IMR-90 (cell line): ENCODE measurements around the gene TRAPPC14.

Experiments
- FOS ChIP-seq: fragments of 150-350 bp; IDR thresholded peaks from 2 replicates; pipeline ENCODE4 v1.6.1; 2016; ENCODE audit warnings: low read depth, low read length
- POLR2A ChIP-seq: IDR thresholded peaks from 2 replicates; pipeline ENCODE4 v1.6.1; 2012; ENCODE audit warnings: mild to moderate bottlenecking, low read depth, low read length
- TF ChIP-seq, protein P1 (sequence below): conservative IDR thresholded peaks from 2 replicates; pipeline ENCODE4 v1.5.1; 2012; ENCODE audit warnings: mild to moderate bottlenecking, low read depth, low read length, improper control_type of control experiment

DNA sequence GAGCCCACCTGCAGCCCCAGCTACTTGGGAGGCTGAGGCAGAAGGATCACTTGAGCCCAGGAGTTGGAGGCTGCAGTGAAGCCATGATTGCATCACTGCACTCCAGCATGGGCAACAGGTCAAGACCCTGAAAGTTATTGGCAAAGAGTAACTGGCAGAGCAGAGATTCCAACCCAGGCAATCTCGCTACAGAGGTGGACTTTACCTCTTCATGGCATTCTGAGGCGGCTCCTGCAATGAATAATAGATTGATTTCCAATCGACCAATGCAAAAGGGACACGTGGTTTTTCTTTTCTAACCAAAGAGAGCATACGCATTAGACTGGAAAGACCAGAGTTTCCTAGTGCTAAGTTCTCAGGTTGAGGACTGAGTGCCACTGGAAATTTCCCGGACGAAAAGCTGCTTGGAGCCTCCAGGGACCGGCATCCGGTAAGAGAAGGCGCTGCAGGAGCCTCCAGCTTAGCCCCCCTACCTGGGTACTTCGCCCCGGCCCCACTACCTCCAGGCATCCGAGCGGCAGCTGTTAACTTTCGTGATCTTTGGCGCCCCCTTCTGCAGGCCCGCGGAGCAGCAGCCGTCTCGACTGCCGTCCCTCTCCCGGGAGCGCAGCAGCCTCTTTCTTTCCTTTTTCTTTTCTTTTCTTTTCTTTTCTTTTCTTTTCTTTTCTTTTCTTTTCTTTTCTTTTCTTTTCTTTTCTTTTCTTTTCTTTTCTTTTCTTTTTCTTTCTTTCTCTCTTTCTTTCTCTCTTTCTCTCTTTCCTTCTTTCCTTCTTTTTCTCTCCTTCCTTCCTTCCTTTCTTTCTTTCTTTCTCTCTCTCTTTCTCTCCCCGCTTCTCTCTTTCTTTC lies 27.7 kb downstream of the TRAPPC14 start:
- no peak for TF ChIP-seq POLR2A
- TF ChIP-seq, protein P1, sequence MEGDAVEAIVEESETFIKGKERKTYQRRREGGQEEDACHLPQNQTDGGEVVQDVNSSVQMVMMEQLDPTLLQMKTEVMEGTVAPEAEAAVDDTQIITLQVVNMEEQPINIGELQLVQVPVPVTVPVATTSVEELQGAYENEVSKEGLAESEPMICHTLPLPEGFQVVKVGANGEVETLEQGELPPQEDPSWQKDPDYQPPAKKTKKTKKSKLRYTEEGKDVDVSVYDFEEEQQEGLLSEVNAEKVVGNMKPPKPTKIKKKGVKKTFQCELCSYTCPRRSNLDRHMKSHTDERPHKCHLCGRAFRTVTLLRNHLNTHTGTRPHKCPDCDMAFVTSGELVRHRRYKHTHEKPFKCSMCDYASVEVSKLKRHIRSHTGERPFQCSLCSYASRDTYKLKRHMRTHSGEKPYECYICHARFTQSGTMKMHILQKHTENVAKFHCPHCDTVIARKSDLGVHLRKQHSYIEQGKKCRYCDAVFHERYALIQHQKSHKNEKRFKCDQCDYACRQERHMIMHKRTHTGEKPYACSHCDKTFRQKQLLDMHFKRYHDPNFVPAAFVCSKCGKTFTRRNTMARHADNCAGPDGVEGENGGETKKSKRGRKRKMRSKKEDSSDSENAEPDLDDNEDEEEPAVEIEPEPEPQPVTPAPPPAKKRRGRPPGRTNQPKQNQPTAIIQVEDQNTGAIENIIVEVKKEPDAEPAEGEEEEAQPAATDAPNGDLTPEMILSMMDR = peak; percentile 76
- no peak for TF ChIP-seq FOS
